Sciatic nerve (tissue), 2 donors: ENCODE measurements around the gene USP20. TPM values are rescaled to one million over a fixed set of nuclear protein-coding genes. Genes with fewer than 3 reads are reported as not detected.

ENCODE experiments used
- ATAC-seq: fragments of 200-7000 bp; cut with Tn5 transposase; one replicate; pipeline ENCODE4 v1.9.1; 2020; ENCODE audit warnings: mild to moderate bottlenecking, moderate library complexity
- DNase-seq: peaks from one replicate; pipeline ENCODE4 v3.0.0-alpha.2; 2020; ENCODE audit warnings: low spot score
- intact Hi-C: fragments of 100-400 bp; cut with DNase I; formaldehyde crosslinking; loops from one replicate; pipeline ENCODE4 v1.14.2; 2022
- total RNA-seq: library from RNA; stranded (reverse); fragmentation: NEBNext Ultra II Directional; extraction: Animal tissue kit (Norgen Biotek cat#: 25700); gene quantifications from one replicate; pipeline ENCODE4 v1.2.1, GENCODE V29; 2021
- donor health status: DM: no; HTN: no; CAD: no.
- donor health status: DM: no; HTN: no; CAD: no.

The USP20 gene
- total RNA-seq, 1 donor from 2014 or later = 28.7 TPM

DNA sequence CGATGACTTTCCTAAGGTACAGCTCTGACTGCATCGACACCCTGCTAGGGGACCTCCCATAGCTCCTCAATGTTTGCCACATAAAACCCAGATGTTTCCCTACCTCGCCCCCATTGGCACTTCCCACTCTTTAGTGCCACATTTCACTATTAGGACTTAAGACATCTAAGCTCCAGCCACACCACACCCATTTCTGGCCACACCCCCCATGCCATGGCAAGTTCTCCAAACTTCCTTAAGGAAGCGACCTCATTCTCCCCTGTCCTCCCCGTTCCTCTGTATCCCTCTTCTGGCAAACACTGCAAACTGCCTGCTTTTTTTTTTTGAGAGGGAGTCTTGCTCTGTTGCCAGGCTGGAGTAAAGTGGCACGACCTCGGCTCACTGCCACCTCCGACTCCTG, 62.9 kb downstream of the USP20 start:
- DNase-seq (no peak), ATAC-seq (no peak)
- intact Hi-C loops = no loop called here

DNA sequence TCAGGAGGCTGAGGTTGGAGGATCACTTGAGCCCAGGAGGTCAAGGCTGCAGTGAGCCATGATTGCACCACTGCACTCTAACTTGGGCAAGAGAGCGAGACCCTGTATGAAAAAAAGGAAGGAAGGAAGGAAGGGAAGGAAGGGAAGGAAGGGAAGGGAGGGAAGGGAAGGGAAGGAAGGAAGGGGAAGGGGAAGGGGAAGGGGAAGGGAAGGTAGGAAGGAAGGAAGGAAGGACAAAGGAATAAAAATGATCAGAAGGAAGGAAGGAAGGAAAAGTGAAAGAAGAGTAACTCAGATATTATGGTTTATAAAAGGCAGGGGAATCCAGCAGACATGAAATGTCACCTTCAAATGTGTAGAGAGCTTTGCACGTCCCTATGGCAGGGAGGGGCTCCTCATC, 64.4 kb downstream of the USP20 start:
- intact Hi-C loops = no loop called here
- no peak for DNase-seq

DNA sequence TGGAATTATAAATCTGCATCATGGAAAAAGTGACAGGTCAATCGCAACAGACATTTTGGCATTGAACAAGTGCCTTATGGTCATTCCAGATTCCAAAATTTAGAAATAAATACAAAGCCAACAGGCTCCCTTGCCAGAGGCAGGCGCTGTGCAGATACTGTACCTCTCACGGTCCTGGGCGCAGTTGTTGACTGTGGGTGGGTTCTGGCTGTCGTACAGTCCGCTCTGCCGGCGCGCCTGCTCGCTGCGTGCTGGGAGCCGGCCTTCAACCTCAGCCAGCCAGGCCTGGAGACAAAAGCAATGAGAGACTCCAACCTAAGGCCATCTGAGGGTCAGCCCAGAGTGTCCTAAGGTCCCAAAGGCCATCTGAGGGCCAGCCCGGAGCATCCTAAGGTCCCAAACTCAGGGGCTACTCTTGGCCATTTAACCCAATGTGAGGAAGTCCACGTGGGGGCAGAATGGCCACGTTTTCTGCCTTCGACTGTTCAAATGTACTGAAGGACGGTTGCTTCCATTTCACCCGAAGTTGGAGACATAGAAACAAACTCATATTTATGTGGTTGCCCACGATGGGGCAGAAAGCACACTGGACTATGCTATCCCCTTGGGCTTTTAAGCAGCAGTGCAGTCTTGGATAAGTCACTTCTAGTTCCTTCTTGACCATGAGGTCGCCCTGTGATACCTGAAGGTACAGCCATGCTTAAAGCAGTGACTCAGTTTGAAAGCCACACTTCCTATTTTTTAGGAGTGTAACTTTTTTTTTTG, 65.2 kb downstream of the USP20 start:
- ATAC-seq = peak; percentile 55
- DNase-seq = peak; percentile 50

More for the DNA sequence above, 64.4 kb downstream of the USP20 start:
- no peak for ATAC-seq

DNA sequence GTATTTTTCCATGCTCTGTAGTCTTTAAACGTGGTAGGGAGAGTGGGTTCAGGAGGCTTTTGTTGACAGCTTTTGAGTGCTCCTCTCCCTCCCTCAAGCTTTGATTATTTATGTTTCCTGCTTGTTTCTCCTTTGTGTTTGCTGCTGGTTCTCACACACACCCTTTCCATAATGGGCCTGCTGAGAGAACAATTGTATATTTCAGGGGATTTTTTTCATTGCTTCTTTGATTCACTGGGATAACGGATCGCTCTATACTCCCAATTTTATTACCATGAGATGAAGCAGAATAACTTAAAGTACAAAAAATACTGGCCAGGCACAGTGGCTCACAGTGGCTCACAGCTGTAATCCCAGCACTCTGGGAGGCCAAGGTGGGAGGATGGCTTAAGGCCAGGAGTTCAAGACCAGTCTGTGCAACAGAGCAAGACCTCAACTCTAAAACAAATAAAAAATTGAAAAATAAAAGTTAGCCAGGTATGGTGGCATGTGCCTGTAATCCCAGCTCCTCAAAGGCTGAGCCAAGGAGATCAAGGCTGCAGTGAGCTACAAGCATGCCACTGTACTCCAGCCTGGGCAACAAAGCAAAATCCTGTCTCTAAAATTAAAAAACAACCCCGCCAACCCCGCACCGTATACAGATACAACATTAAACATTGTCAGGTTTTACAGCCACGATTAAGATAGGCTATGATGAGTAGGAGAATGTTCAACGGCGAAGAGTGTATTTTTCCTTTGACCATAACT, 66.9 kb downstream of the USP20 start:
- DNase-seq (peak; percentile 25), ATAC-seq (no peak)
- intact Hi-C loops = no loop called here

More for the DNA sequence above, 65.2 kb downstream of the USP20 start:
- intact Hi-C loops = no loop called here

DNA sequence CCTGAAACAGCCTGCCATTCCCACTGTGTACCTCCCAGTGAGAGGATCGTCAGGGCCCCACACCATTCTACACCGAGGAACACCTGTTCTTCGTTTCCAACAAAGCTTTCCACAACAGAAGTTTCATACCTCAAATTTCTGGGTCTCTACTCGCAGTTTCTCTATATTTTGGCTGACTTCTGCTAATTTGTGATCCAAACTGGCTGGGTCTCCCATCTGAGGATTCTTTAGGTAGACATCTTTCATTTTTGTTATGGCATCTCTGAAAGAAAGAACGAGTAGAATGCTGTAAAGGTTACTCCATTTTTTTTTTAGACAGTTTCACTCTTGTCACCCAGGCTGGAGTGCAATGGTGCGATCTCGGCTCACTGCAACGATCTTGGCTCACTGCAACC, 67.5 kb downstream of the USP20 start:
- intact Hi-C loops = no loop called here
- ATAC-seq (no peak), DNase-seq (peak; percentile 26)

DNA sequence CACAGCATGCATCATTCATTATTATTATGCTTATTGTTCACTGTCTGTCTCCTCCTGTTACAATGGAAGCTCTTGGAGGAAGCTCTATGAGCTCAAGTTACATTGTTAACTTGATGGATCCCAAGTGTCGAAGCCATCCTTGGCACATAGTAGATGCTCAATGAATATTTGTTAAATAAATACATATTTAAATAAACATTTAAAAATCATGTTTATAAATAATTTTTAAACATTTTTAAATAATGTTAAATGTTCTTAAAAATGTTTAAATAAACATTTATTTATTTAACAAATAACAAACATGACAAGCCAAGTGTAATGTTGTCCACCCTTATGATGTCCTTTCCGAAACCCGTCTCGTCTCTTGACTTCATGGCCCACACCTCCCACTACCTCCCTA, 69.5 kb downstream of the USP20 start:
- ATAC-seq (no peak), DNase-seq (no peak)
- intact Hi-C loops = no loop called here

DNA sequence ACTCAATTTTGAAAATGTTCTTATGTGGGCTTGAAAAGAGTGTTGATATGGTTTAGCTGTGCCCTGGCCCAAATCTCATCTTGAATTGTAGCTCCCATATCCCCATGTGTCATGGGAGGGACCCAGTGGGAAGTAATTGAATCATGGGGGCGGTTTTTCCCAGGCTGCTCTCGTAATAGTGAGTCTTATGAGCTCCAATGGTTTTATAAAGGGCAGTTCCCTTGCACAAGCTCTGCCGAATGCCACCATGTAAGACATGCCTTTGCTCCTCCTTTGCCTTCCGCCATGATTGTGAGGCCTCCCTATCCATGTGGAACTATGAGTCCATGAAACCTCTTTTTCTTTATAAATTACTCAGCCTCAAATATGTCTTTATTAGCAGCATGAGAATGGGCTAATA, 71.0 kb downstream of the USP20 start:
- ATAC-seq = no peak
- DNase-seq = no peak
- intact Hi-C loops = no loop called here

DNA sequence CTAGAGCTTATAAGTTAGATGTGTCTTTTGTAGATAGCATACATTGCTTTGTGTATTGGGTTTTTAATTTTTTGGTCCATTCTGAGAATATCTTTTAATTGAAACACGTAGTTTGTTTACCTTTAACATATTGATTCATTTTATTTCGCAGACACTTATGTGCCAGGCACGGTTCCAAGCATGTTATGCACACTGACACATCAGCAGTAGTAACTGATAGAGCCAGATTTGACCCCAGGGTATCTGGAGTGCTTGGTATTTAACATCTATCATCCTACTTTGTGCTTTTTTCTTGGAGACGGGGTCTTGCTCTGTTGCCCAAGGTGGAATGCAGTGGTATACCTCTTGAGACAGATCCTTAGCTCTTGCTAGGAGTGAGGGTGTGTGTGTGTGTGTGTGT, 71.9 kb downstream of the USP20 start:
- ATAC-seq = no peak
- intact Hi-C loops = no loop called here
- no peak for DNase-seq

DNA sequence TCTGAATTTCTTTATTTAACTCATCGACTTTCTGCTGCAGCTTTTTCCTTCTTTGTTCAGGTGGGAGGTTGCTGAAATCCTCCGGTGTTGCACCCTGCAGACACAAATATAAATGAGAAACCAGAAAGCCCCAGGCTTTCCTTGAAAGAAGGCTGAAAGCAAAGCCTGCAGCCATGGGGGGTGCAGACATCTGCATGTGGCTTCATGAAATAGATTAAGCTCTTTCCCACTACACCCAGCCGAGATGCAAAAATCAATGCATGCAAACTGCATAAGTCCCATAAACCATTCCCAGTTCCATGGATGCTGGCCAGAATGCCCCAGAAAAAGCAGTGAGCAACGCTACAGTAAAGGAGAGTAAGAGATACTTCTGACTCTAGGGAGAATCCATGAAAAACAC, 73.6 kb downstream of the USP20 start:
- no peak for DNase-seq
- no peak for ATAC-seq
- intact Hi-C loops = no loop called here

DNA sequence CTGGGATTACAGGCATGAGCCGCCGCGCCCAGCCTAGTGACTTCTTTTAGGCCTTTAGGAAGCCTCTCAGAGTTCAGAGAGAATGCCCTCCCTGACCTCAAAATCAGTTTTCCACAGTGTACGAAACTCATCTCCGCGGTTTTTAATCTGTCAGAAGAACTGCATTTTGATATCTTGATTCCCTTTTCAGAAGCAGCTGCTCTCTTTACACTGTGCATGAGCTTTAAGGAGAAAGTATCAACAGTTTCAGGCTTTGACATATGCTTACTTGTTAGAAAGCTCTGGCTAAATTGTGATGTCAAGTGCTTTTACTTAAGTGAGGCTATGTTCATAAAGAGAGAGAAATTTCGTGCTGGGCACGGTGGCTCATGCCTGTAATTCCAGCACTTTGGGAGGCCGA, 74.6 kb downstream of the USP20 start:
- no peak for DNase-seq
- ATAC-seq = no peak
- intact Hi-C loops = no loop called here

DNA sequence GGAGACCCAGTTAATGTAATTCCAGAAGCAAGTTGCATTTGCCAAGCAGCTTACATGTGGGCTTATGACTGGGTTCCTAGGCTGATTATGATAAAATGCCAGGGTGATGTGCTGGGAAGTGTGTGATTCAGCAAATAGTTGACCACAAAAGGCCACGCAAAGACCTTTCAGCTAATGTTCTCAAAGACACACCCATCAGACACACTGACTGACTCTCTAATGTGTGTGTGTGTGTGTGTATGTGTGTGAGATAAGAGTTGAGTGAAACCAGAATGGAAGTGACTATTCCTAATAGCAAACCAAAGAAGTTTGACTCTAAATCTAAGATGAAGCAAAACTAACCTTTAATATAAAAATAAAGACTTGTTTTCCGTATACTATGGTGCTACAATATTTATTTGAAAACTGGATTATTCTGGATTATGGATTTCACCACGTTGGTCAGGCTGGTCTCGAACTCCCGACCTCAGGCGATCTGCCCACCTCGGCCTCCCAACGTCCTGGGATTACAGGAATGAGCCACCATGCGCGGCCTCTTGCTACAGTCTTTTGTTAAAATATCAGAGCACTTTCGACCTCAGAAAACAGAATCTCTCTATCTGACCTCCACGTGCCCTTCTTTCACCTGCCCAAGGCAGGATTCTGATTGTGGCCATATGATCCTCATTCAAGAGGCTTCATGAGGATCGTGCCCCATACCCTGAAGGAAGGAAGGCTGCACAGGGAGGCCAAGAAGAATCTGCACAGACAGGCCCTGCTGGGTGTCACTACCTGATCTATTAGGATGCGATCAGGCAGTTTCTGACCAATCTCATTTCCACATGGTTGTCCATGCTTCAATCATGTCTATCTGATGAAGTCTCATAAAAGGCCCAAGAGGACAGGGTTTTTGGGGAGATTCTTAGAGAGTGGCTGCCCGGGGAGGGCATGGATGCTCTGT, 75.6 kb downstream of the USP20 start:
- intact Hi-C loops = no loop called here
- ATAC-seq (peak; percentile 94), DNase-seq (no peak)

DNA sequence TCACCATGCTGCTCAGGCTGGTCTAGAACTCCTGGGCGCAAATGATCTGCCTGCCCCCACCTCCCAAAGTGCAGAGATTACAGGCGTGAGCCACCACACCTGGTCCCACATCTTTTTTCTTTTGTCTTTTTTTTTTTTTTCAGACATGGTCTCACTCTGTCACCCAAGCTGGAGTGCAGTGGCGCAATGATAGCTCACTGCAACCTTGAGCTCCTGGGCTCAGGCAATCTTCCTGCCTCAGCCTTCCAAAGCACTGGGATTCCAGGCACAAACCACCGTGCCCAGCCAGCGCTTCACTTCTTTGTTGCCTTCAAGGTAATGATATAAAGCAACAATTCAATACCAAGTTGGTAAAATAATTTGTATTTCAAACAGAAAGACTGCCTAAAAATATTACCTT, 78.8 kb downstream of the USP20 start:
- DNase-seq = no peak
- ATAC-seq = no peak
- intact Hi-C loops = no loop called here

DNA sequence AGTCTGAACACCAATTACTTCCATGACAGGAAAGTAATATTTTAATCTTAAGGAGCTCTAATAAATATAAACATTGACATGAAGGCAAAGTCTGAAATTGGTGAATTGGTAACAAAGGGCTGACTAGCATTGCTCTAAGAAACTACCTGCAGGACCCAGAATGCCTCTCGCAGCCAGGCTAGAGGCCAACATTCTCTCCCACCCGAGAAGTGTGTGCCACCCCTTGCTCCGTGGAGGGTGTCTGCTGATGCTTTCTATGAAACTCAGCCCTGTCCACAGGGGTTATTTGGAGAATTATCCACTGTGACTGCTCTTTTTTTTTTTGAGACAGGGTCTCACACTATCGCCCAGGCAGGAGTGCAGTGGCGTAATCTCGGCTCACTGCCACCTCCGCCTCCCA, 81.4 kb downstream of the USP20 start:
- no peak for ATAC-seq
- DNase-seq = no peak
- intact Hi-C loops = no loop called here

DNA sequence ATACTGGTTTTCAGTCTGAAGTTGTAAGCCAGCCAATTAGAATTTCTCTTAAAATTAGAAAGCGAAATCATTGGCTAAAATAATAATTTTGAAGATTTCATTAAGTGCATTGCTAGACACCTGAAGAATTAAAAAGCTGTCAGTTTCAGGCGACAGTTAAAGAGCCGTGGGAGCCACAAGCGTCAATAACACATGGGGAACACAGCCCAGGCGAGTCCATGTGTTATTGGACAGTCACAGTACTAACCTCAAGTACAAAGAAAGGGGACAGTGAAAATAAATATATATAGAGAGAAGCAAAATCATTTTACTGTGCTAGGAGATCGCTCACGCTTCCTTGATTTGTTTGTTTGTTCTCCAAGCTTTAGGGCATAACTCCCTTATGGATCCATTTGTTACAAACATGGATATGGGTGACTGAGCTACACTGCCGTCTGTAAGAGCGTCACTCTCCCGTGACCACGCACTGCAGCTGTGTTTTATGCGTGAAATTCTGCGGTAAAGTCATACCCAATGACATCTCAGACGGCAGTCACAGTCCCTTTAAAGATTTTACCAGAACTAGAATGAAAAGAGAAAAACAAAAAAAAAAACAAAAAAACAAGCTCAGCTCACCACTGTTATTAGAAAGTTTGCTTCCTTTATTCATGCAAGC, 83.2 kb downstream of the USP20 start:
- intact Hi-C loops = no loop called here
- ATAC-seq = no peak

DNA sequence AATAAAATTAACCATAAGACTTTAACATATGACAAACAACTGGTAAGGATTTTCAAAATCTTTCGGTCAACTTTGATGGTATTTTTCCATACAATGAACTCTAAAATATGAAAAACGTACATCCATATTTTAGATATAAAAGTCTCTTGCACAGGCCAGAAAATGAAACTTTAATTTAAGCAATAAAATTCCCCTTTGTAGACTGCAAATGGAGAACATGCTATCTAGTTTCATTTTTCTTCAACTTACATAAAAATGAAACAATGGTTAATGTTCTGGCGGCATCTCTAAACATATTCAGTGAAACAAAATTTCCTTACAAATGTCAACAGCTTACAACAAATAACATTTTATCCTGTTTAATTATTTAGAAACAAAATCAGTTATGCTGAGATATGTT, 84.0 kb downstream of the USP20 start:
- DNase-seq (no peak), ATAC-seq (no peak)
- intact Hi-C loops = no loop called here

More for the DNA sequence above, 83.2 kb downstream of the USP20 start:
- no peak for DNase-seq

DNA sequence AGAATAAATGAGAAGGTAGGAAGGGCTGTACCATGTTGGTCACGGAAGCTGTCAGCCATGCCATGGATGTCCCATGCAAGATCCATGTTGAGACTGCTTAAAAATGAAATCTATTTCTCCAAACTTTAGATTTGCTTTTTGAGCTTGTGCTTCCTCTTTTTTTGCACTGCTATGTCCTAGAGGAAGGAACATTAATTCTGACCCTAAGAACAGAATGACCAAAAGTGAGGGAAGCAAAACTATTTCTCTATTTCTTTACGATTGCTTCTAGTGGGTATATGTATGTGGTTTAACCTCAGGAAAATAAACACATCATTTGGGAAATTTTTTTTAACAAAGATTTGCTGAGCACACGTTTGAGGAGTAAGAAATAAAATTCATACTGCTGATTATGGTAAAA, 84.6 kb downstream of the USP20 start:
- ATAC-seq (peak; percentile 68), DNase-seq (no peak)
- intact Hi-C loops = no loop called here

DNA sequence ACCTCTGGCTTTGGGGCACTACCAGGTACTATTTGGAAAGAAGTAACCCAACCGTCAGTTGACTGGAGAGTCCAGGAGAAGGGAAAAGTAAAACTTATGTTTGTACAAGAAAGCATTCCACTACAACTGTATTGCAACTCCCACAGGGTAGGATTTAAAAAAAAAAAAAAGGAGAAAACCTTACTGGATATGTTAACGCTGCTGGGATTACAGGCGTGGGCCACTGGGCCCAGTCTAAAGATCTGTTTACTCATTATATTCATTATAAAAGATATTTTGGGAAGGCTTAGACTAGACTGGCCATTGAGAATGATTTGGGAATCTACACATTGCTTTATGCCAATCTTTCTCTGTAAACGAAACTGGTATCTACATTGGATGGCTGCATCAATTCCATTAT, 86.6 kb downstream of the USP20 start:
- ATAC-seq = no peak
- intact Hi-C loops = no loop called here
- no peak for DNase-seq

DNA sequence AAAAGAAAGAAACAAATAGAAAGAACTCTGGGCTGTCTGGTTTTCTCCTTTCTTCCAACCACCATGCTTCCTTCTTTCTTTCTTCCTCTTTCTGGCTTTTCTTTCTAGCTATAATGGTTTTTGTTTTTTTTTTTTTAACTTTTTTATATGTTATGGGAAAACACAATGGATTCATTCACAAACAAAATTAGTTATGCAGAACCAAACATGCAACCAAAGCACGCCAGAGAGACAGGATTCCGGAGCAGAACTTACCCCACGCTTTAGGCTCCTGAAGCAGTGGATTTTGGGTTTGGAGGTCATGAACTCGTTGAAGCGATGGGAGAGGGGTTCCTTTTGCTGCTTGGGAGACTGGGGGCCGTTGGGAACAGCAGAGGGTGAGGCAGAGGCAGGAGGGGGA, 88.3 kb downstream of the USP20 start:
- DNase-seq (no peak), ATAC-seq (no peak)
- intact Hi-C loops = no loop called here

DNA sequence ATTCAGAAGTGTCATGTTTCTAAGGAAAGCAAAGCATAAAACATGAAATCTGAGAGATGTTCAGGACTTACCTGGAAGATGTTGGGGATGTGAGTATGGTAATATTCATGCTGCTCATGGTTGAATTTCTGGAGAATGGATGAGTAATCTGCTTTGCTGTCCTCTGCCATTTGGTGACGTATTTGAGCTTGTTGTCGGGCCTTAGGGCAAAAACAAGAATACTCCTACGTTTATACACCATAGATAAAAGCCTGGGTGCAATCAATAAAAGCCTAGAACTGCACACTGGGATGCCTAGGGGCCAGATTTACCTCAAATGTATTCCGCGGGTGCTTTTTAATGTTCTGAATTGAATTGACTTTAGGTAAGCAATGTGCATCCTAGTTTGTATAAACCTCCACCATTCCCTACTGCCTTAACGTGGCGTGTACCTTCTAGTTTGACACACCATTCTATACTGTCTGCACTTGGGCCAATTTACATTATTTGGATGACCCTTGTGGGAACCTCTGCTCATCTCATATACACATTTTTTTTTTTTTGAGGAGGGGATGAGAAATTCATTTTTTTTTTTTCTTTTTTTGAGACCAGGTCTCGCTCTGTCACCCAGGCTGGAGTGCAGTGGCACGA, 94.4 kb downstream of the USP20 start:
- intact Hi-C loops = no loop called here
- DNase-seq (no peak), ATAC-seq (no peak)
